Measurements from ENCODE around the gene NBEA.
A peak's percentile ranks its signal among the peaks of the same experiment; 100 is the strongest.

Gene NBEA

GRCh38 chr13:35478271-35479037 is 536.4 kb downstream of the NBEA start:
- no peak for DNase-seq

DNA sequence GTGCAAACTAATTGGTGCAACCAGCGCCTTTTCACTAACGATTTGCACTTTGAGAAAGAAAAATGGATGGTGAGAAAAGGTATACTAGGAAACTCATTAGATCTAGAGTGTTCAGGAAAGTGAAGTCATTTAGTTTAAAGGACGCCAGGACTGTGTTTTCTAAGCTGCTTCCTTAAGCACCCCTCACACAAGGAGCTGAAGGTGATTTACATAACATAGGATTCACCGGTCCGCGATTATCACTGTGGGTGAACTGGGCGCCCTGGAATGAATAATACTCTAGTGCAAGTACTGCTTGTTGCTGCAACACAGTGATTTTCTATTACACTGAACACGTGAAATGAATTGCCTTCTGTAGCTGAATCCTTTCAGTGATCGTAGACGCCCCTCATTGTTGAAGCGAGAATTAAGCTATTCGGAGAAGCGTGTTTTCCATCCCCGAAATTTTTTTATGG is 537.0 kb downstream of the NBEA start:
- DNase-seq = no peak

GRCh38 chr13:35479706-35480105 is 537.6 kb downstream of the NBEA start:
- DNase-seq = no peak

- no peak for DNase-seq
These were observed 538.3 kb downstream of the NBEA start for GRCh38 chr13:35480346-35480745.

DNA sequence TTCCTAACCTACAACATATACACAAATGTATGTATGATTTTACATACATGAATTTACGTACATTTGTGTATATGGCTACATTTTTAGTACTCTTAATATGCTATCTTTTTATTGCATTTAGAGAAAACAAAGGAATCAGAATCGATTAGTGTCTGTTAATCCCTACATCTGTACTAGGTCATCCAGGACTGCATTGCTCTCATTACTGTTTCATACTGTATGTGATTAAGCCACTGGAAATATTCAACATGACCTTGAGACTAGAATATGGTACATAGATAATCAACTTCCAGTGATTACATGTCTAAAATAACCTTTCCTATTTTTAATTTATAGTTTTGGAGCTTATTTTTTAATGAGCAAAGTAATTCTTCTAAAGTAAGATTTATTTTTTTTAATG is 539.7 kb downstream of the NBEA start:
- DNase-seq = no peak

GRCh38 chr13:35482527-35482926 is 540.5 kb downstream of the NBEA start:
- DNase-seq = no peak

- DNase-seq = no peak
These were observed 541.7 kb downstream of the NBEA start for GRCh38 chr13:35483761-35484160.

DNA sequence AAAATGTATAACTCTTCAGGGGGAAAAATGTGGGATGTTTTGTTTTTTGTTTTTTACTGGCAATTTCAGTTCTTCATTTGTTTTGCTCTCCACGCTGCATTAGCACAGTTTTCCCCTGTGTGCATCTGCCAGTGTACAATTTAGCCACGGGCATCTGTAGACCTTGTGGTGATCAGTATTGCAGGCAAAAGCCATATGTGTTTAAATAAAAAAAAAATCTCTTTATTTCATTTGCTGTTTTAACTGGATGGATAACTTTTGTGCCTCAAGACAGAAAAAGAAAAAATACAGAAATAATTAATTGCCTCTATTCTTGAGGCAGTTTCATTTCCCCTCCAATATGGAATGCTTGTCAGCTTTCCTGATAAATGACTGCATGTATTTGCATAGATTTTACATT is 542.3 kb downstream of the NBEA start:
- DNase-seq = no peak

- no peak for DNase-seq
These were observed 543.4 kb downstream of the NBEA start for GRCh38 chr13:35485424-35485823.

GRCh38 chr13:35489050-35489449 is 547.0 kb downstream of the NBEA start:
- DNase-seq = no peak

- no peak for DNase-seq
These were observed 553.9 kb downstream of the NBEA start for GRCh38 chr13:35496006-35496405.

GRCh38 chr13:35496761-35497386 is 554.8 kb downstream of the NBEA start:
- DNase-seq = no peak

GRCh38 chr13:35498231-35498630 is 556.2 kb downstream of the NBEA start:
- DNase-seq = no peak

DNA sequence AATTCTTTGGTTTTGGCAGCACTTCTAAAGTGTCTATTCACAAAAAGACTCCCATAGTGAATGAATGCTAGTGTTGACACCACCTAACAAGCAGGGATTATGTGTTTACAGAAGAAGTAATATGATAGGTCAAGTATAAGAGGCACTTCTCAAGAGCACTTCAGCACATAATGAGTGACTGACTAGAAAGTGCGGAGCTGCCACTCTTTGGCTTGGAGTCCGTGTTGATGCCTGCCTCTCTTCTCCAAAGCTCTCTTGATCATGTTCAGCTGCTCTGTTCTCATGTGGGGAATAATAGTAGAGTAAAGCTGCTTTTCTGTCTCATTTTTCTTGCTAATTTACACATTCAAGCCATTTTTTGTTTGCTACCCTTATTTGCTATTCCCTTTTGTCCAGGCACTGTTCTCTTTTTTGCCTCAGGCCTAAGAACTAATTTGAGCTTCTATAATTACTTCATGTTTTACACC is 557.2 kb downstream of the NBEA start:
- no peak for DNase-seq

DNA sequence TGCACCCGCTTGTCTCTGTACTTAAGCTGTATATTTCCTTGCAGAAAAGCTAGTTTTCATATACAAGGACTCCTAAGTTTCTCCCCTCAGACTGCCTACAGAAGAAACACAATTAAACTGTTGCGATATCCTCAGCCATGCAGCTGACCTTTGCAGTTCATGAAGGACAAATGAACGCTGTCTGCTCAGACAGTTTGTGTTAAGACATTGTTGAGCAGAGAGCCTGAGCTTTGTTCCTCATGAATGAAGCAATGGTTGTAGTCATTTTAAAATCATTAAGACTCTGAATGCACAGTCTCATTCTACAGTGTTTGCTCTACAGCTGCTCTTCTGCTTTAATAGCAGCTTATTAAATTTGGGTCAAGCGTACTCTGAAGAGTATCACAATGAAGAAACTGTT is 557.6 kb downstream of the NBEA start:
- DNase-seq = no peak

GRCh38 chr13:35500144-35500543 is 558.1 kb downstream of the NBEA start:
- DNase-seq = no peak

- no peak for DNase-seq
These were observed 559.7 kb downstream of the NBEA start for GRCh38 chr13:35501661-35502235.

DNA sequence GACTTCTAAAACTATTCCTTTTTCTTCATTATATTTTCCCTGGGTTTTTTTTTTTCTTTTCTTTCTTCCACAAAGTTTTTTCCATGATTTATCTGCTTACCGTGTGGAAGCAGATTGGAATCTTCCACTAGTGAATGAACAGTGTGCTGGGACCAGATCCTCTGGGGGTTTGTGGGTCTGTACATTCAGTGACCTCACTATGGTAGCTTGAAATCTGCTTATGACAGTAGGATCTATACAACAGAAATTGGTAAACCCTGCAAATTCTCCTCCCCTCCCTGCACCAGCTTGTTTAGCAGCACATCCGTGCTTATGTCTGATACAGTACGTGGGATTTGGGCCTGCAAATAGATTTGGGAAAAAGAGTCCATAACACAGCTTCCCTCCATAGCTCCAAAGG is 560.4 kb downstream of the NBEA start:
- no peak for DNase-seq

- DNase-seq = peak; percentile 42
These were observed 570.3 kb downstream of the NBEA start for GRCh38 chr13:35512271-35512920.

DNA sequence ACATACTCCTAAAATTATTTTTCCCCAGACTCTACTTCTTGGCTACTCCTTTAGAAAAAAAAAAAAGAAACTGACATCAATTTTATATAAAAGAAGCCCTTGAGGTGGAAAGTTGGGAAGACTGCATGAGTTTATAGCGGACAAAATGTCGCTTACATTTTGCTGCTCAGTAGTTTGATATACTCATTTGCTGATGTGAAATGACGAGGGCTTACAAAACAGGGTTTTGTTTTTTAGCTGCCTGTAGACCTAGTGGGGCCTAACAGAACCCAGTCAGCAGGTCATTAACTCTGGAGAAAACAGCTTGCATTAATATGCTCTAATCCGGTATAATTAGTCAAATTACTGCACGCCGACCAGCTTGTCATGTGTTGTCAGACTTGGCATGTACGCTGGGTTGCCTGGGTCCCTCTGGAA is 572.0 kb downstream of the NBEA start:
- DNase-seq = no peak

GRCh38 chr13:35514801-35515502 is 572.9 kb downstream of the NBEA start:
- no peak for DNase-seq

- no peak for DNase-seq
These were observed 576.4 kb downstream of the NBEA start for GRCh38 chr13:35518337-35518946.

DNA sequence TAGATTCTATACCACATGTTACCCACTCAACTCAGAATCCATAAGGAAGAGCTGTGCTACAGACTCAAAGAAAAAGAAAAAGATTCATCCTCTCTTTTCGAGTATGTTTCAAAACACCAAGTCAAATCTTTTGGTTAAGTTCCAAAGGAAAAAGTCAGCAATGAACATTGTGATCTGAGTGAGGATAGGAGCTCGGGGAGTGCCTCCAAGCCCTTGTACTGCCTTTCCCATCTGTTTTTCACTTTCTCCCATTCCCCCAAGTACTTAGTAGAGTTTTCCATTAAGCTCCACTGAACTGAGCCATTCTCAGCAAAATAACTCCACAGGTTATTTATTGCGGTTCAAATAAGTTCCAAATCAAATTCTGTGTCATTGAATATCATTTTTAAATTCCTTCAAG is 582.1 kb downstream of the NBEA start:
- no peak for DNase-seq

All from SIG-M5 (cell line).